Hepatic stellate cell (primary cell): ENCODE results near the gene IMPDH1.

Experiments used
- DNase-seq: peaks from one replicate; pipeline ENCODE4 v3.0.0; 2011; ENCODE audit warnings: low spot score

IMPDH1 gene

DNA sequence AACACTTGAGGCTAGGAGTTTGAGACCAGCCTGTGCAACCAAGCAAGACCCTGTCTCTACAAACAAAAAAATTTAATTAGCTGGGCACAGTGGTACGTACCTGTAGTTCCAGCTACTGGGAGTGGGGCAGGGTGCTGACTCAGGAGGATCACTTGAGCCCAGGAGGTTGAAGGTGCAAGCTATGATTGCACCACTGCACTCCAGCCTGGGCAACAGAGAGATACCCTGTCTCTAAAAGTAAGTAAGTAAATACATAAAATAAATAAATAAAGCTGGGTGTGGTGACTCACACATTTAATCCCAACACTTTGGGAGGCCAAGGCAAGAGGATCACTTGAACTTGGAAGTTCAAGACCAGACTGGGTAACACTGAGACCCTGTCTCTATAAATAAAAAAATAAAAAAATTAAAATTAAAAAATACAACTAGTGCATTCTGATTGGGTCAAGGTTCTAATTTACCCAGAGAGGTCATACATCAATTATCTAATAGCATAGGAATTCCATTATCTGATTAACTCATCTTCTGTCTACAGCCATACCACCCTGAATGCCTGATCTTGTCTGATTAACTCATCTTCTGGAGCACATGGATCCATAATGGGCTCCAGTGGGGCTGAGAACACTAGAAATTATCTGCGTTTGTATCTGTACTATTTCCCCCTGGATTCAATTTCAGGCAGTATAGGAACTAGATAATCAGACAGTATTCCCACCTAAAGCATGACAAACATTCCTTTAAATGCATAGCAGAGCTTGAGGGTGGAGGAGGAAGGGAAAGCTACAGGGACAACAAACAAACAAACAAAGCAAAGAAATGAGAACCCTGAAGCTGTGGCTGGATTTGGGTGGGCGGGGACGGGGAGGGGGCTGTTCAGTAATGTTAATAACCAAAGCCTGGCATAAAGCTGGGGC is 24.9 kb upstream of the IMPDH1 start:
- DNase-seq = no peak

DNA sequence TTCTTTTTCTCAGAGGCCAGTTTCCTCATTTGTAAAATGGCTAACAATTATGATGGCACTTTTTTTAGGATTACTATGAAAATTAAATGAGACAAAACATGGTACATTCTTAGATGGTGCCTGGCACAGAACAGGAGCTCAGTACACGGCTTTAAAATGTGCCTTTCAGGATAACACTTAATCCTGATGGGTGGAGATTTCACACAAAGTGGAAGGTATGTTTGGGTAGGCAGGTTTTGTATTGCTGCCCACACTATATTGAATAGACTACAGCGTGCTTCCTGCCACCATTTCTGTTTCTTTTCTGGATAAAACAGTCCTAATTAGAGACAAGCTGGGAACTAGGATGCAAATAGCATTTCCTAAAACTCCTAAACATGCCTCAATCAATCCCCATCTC is 22.0 kb upstream of the IMPDH1 start:
- DNase-seq = no peak

DNA sequence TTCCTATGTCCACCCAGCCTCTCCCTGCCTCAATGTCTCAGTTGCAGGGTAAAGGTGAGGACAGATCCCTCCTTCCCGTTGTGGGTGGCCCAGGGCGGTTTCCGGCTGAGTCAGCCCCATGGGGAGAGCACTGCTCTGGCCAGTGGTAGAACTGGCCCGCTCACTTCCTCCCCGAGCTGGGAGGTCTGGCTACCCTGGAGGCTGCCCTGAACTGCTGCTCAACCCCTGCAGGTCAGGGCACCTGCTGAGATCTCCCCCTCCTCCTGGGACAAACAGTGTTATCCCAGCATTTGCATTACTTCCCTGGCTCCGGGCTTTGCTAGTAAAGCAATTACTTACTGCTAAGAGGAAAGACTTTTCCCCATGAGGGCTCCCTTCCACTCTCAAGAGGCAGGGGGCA is 21.4 kb upstream of the IMPDH1 start:
- DNase-seq = no peak

DNA sequence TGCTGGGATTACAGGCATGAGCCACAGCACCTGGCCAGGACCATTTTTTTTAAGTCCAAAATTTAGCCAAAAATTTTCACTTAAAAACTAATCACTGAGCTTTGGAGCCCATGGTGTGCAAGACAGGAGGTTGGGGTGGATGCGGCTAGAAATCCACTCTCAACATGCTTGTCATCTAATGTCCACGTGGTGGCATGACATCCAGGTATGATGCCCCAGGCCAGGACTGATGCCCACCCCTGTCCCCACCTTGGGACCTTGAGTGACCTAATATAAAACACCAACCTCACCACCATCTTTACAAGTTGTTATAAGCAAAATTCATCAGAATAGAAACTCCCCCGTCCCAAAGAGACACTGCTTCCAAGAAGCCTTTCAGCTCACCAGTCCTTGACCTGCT is 20.4 kb upstream of the IMPDH1 start:
- no peak for DNase-seq

DNA sequence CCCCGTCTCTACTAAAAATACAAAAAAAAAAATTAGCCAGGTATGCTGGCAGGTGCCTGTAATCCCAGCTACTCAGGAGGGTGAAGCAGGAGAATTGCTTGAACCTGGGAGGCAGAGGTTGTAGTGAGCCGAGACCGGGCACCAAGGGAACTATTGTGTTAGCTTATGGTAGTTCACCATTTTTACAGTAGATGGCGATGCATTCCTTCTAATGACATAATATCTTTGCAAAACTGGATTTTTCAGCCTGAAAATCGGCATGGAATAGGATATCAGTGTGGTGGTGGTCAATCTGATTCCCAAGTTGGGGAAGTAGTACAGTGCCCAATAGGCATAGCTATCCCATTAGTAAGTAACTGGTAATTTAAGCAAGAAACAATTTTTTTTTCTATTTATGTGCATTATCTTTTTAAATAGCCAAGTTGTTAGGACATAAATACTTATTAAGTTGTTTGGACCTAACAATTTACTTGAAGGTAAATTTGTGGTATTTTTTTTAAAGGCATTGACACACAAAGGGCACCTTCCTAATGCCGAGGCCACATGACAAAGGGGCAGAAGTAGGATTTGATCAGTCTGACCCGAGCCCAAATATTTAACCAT is 17.6 kb upstream of the IMPDH1 start:
- DNase-seq = peak; percentile 35

DNA sequence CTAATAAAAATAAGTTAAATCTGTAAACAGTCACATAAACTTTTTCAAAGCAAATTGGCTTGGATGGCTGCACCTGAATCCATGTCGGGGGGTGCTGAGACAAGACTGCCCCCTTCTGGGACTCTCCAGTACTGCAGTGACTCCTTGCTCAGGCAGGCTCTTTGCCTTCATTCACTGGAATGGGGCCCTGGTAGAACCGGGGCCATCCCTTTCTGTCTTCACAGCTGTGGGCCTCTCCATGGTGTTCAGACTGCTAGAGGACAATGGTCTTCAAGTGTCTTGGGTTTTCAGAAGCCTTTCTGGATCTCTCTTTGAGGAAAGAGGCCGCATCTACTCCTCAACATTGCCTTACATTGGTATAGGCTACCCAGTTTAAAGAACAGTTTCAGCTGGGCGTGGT is 16.1 kb upstream of the IMPDH1 start:
- DNase-seq = peak; percentile 84

DNA sequence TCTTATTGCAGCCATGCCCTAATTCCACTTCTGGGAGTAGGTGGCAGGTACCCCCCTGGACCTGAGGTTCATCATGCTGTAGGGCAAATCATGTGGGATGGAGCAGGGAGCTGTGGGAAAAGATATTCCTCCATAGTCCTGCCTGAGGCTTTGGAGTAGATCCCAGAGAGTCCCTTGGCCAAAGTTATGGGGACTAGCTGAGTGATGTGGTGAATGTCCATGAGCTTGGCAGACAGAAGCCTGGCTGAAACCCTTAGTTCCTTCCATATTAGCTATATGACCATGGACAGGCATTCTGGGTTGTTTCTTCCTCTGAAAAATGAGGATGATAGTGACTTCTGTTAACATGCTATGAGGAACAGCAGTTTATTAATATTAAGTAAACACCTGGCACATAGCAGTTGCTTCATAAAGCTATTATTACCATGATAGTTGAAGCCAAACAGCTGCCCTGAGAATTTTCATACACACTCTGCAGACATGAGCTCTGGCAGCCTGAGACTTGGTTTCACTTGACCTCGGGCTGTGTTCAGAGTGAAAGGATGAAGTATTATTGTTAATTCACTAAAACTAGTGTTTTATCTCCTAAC is 15.0 kb upstream of the IMPDH1 start:
- no peak for DNase-seq

DNA sequence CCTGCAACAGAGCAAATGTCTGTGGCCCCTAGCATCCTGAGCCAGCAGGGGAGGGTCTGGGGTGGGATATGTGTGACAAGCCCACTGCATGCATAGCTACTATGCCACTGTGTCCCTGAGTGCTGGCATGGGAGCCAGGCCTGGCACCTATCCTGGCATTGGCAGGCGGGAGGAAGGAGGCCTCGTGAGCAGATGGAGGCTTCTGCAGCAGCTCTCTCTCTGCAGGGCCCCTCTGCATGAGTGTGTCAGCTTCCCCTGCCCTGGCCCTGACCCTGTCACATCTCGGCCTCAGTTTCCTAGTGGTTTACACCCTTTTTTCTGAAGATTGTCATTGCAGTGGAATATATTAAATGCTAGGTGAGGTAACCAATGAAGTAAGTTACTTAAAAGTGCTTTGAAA is 13.1 kb upstream of the IMPDH1 start:
- DNase-seq = no peak

DNA sequence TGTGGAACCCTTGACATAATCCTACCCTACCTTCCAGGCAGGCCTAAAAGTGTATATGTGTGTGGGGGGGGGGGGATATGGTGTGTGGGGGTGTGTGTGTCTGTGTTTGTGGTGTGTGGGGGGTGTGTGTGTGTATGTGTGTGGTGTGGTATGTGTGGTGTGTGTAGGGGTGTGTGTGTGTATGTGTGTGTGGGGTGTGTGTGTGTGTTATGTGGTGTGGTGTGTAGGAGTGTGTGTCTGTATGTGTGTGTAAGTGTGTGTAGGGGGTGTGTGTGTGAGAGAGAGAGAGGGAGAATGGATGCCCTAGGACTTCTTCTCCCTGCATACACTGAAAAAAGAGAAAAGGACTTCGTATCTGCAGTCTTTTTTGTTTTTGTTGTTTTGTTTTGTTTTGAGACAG is 12.3 kb upstream of the IMPDH1 start:
- no peak for DNase-seq

DNA sequence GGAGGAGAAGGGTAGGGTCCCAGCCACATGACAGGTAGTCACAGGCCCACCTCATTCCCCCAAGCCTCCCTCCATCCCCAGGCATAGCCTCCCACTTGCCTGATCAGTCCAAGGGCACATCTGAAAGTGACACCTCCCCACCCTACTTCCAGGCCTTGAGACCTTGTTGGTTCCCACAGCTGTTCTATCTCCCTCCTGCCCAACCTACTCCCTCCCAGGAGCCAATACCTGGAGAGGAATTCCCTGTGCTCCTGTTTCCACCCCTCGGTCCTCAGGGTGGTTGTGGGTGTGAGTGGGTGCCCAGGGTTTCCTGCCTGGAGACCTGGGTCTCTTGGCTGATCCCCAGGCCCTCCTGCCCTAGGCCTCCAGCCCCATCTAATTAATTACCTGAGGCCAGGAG is 11.6 kb upstream of the IMPDH1 start:
- no peak for DNase-seq

DNA sequence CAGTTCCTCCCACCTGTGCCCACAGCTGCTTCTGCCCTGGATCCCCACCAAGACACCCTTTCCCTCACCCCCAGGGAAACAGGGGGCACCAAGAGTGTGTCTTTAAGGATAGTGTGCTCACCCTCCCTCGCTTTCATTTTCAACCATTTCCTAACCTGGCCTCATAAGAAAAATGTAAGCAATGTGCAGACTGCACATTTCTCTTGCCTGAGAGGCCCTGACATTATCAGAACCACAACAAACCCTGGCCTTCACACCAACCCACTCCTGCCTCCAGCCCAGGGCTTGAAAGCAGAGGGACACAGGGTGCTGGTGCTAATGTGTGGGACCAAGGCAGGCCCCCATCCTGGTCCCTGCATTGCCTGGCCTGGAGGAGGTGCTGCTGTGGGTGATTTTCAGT is 11.0 kb upstream of the IMPDH1 start:
- no peak for DNase-seq

DNA sequence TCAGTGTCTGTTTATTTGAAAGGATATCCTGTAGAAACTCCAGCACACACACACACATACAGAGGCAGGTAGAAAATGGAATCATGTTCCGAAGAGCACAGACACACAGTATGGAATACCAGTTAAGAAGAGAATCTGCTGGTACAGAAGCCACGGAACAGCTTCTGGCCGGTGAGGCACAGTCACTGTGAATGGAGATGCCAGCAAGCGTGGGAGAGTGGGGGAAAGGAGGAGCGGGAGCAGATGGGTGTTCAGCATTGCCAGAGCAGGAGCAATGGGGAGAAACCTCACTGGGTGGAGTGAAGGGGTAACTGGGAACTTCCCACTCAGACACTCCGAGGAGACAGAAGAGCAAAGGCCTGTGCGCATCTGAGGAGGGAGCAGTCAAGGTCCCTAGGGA is 9.5 kb upstream of the IMPDH1 start:
- no peak for DNase-seq

DNA sequence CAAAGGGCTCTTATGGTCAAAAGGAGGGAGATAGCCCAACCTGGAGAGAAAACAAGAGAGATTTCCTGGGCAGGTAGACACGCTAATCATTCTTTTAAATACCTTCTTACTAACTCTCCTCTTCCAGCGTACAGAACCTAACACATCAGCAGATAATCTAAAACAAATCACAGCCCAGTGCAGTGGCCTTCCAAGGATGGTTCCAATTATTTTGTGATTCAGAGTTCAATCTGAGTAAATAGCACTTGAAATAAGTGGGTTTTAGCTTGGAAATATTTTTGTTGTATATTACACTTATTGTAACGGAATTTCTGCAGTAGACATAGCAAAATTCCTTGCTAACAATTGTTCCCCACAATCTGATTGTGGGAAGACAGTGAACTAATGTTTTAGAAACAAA is 7.3 kb upstream of the IMPDH1 start:
- DNase-seq = no peak

DNA sequence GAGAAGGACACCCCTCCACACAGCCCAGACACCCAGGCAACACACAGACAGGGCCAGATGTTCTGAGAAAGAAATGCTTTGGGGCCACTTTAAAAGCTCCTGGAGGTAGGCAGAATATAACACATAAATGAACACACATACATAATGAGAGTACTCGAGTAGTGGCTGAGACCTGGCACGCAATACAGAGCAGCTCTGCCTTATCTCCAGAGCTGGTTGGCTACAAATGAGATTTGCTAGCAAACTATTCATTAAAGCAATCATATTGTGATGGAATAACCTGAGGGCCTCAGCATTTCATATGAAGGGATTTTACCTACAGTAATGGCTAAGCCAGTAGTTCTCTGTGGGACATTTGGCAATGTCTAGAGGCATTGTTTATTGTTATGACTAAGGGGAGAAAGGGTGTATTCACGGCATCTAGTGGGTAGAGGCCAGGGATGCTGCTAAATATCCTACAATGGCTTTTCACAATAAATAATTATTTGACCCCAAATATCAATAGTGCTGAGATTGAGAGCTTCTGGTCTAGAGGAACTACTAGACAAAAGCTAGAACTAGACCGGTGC is 5.5 kb upstream of the IMPDH1 start:
- no peak for DNase-seq

DNA sequence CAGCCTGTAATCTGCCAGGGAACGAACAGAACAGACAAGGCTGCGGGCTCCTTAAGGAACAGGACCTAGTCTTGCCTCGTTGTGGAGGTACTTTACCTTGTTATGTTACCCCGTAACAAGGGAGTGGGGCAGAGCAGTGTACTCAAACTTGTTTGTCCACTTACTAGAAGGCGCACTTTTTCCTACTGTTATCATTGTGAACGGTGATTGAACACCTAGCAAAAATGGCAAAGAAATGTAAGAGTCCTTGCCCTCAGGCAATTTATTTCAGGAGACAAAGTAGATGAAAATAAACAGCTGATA is 620 bp upstream of the IMPDH1 start:
- no peak for DNase-seq

DNA sequence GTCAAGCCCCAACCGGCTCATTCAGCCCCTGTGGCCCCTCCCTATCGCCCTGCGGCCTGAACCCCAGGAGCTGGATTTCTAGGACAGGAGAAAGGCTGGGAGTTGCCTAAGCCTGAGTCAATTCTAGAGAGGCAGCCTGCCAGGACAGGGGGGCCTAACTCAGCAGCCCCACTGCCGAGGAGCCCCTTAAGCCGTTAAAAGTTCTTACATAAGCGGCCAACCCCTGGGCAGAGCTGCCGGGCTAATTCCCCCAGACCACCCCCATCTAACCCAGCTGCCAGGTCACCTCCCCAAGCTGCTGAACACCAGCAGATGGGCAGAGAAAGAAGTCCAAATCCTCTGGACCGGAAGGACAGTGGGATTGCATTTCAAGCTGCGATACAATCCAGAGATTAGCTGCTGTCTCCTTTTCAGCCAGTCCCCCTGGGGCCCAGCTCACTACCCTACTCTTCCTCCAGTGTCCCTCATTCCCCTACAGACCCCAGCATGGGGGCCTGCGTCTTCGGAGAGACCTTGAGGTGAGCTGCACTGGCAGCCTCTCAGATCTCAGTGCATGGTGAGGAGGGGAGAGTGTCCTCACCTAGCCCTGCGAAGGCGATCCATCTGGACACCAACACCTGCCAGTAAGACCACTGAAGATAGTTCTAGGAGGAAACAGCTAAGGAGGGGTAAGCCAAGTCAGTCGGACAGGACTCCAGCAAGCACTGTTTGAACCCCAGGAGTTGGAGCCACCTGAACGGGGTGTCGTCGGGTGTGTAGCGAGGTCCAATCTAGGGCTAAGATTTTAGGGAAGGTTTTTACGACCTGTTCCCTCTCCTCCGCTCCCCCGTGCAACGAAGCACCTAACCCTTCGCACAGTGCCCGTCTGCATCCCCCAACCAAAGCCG is 830 bp downstream of the IMPDH1 start:
- DNase-seq = no peak

DNA sequence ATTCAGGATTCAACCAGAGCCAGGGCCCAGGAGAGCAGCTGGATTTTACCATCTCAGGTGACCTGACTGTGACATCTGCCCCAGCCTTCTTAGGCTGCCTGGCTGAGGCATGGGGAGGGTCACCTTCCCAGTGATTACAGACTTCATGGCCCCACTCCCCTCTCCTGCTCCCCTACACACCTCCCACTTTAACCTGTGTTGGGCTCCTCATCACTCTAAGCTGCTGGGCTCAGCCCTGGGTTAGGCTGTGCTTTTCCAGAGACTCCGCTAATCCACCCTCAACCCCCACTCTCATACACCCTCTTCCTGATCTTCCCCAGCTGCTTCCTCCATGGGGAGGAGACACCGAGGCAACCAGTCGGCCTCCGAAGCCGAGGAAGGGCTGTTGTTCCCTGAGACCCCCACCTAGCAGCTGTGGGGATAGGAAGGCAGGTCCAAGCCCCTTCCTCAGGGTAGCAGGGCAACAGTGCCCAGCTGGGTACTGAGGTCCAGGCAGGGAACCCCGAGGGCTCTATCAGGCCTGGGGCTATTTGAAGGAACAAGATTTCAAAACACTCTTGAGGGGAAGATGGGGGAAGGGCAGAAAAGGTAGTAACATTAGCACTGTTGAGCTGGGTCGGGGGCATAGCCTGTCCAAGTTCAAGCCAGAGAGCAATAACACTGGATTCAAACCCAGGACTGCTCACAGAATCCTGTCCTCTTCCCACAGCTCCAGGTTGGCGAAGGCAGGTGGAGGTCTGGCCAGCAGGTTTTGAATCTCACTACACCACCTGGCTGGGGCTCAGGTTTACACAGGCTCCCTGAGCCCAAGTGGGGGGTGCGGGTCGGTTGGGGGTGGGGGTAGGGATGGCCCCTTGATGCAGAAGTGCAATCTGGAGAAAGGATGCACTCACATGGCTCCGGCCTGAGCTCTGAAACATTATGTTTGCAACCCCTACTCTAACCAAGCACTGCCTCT is 1.8 kb downstream of the IMPDH1 start:
- DNase-seq = no peak

DNA sequence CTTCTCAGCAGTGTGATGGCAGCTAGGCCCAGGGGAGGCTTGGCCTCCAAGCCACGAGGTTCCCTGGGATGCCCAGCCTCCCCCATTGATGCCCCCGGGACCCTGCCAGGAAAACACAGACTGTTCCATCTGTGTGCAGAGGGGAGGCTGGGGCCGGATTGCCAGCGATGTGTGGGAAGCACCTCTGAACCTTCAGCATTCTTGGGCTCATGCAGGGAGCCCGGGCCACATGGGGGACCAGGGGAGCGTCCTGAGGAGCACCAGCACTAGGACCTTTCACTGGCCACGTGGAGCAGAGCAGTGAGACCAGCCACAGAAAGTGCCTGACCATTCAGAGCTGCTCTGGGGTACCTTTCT is 2.6 kb downstream of the IMPDH1 start:
- DNase-seq = no peak

DNA sequence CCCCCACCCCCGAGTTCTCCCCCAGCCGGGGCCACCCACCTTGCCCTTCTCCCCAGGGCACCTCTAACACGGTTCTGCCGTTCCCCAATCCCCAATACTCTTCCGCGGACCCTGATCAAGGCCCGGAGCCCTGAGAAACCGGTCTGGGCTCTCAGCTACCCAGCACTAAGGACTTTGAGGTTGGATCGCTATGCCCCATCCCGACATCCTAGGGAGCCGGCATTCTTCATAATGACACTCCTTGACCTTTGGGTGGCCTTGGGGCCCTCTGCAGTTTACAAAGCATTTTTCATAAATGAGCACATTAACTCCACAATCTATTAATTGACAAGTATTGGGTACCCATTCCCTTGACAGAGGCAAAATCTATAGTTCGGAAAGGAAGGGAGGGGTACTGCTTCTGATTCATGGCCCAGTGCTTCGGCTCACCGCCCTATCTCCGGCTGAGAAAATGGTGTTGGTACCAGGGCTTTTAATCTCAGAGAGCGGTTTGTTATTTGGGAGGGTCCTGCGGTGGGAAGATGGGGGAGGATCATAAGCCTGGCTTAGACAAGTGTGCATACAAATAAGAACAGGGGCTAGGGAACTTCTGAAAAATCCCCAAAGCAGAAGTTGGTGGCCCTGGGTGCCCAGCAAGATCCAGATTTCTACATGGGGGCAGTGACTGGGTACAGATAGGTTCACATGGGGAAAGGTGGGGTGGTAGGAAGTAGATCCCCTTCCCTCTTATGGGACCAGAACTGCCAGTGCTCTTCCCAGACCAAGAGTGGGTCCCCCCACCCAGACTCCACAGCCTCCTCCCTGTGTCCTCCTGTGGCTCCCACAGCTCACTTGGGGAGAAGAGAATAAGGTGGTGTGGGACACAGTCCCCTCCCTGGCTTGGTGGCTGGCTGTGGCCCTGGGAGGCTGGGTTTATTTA is 3.2 kb downstream of the IMPDH1 start:
- no peak for DNase-seq
